Measurements from ENCODE around the gene POU2AF2.

GRCh38 chr11:111209543-111210355 is 35.8 kb upstream of the POU2AF2 start:
- TF ChIP-seq, protein P1, sequence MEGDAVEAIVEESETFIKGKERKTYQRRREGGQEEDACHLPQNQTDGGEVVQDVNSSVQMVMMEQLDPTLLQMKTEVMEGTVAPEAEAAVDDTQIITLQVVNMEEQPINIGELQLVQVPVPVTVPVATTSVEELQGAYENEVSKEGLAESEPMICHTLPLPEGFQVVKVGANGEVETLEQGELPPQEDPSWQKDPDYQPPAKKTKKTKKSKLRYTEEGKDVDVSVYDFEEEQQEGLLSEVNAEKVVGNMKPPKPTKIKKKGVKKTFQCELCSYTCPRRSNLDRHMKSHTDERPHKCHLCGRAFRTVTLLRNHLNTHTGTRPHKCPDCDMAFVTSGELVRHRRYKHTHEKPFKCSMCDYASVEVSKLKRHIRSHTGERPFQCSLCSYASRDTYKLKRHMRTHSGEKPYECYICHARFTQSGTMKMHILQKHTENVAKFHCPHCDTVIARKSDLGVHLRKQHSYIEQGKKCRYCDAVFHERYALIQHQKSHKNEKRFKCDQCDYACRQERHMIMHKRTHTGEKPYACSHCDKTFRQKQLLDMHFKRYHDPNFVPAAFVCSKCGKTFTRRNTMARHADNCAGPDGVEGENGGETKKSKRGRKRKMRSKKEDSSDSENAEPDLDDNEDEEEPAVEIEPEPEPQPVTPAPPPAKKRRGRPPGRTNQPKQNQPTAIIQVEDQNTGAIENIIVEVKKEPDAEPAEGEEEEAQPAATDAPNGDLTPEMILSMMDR (IDR thresholded peaks at IDR 0.05 in 4 of 5, conservative IDR thresholded peaks at IDR 0.05 in 1 of 5): no peak
- TF ChIP-seq POLR2A (IDR thresholded peaks at IDR 0.05): no peak

All from gastrocnemius medialis (tissue), 4 donors.